ENCODE data around the gene TMPRSS4. TPM values are rescaled to one million over a fixed set of nuclear protein-coding genes. Genes with fewer than 3 reads are reported as not detected.
"Not testable (repeated sequence)": the region's sequence is repeated elsewhere in the genome, so short reads cannot be mapped to it uniquely, and the experiment has no call there.

TMPRSS4 gene
- total RNA-seq, 1 experiment from 2014 or later: not detected

DNA sequence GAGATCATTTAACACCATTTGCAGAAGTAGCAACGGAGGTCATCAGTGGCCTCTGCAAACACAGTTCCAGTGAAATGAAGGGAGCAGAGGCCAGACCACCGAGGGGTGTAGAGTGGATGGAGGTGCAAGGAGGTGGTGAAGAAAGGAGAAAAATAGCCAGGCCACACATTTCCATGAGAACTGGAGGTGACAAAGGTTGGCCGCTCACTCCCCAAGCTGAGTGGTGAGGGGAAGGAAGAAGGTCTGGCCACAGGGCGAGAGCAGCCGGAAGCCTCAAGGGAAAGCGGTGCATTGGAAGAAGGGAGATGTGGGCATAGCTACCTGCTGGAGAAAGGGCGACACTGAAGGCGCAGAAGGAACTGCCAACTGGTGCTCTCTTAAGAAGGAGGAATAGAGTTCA lies 20.1 kb upstream of the TMPRSS4 start:
- DNase-seq (ENCODE audit: low read depth): no peak

GRCh38 chr11:118057251-118058145 lies 19.4 kb upstream of the TMPRSS4 start:
- no peak for DNase-seq (ENCODE audit: low read depth)

DNA sequence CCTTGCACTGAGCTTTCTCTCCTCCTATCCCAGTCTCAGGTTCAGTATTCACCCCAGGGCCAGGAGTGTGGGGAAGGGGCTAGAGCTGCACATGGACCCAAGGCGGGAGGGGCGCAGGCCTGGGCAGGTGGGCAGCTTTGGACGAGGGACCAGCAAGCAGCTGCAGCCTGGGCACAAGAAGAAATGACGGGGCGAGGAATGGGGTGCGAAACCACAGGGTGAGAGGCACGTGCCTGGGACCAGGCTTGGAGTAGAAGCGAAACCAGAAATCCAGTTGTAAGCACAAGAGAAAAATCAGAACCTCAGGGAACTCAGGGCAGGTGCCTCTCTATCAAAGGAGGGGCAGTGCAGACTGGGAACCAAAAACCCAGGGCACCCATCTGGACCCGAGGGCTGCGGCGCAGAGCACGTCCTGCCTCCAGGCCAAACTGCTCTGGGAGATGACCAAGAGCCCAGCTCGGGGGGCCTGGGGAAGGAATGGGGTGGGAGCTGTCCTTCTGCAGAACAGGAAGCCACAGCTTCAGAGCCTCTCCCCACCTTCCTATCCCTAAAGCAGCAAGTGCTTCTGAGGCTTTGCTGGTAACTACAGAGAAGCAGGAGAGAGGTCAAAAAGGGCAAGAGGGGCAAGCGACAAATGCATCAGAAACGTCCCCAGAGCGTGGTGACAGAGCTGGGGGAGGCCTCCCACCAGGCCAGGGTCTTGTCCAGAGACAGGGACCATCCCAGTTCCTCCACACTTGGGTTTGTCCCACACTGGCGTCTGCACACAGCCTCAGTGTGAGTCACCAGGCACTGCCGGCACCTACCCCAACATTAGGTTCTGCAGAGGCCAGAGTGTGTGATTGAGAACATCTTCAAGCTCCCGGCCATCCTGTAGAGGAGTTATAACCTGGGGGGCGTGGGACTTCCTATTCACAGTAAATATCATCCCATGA lies 18.3 kb upstream of the TMPRSS4 start:
- DNase-seq (ENCODE audit: low read depth): no peak

DNA sequence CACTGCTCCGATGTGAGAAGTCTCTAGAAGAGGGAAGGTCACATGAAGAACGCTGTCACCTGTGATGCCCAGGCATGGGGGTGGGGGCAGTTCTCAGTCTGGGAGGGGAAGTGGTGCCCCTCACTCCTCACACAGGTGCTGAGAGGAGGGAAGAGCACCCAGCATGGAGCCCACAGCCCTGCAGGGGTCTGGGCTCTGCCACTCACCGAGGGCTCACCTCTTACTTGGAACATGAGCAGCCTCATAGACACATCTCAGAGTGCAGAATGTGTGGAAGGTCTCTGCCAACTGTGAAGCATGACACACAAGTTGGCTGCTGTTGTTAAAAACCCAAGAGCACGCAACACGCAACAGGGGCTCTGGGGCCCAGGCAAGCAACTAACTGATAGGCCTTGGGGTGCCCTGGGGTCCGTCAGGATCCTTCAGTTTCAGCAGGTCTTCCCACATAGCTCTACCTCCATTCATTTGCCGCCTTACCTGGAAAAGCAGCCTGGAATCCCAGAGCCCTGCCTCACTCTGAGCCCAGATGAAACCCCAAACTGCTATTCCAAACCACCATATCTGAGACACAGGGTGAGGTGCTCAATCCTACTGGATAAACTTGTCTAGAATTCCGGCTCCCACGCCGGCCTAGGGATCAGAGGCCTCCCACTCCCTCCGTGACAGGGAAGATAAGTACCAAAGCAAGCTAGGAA lies 17.5 kb upstream of the TMPRSS4 start:
- no peak for DNase-seq (ENCODE audit: low read depth)

DNA sequence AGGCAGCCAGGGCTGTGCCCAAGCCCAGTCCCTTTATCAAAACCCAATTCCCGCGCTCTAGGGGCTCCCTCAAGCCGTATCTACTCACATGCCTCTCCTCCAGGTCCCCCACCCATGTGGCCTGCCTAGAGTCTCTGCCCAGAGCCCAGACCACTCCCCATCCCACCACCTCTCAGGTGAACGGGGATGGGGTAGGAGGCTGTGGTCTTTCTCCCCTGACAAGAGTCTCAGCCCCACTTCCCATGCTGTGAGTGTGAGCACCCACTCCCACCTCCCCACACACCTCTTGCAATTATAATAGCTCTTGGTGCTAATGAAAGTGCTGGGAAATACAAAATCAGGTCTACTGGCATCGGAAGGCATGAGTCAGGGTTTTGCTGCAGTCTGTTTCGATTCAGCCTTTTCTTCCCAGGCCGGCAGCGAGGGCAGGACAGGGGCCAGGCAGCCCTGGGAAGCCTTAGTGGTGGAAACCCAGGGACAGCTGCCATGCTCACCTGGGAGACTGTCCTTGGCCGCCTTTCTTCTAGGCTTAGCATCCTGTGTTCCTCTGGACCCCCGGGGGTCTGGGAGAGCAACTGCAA lies 16.7 kb upstream of the TMPRSS4 start:
- DNase-seq (ENCODE audit: low read depth): no peak

DNA sequence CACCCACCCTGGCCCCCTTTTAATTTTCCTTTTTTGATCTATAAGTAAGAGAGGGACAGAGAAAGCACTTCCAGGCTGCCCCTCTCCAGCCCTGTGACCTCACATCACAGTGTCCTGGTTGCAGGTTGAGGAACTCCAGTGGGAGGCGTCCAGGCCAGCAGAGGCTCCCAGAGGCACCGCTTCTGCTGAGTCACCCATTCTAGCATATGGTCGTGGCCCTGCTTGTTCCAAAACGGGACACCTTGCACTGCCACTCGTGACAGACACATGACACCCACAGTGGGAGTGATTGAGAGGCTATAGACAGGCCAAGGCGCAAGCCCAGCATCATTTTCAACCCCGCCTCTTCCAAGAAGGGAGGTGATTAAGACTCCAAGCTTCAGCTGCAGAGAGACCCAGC lies 16.0 kb upstream of the TMPRSS4 start:
- no peak for DNase-seq (ENCODE audit: low read depth)

GRCh38 chr11:118061586-118062125 lies 15.2 kb upstream of the TMPRSS4 start:
- no peak for DNase-seq (ENCODE audit: low read depth)

DNA sequence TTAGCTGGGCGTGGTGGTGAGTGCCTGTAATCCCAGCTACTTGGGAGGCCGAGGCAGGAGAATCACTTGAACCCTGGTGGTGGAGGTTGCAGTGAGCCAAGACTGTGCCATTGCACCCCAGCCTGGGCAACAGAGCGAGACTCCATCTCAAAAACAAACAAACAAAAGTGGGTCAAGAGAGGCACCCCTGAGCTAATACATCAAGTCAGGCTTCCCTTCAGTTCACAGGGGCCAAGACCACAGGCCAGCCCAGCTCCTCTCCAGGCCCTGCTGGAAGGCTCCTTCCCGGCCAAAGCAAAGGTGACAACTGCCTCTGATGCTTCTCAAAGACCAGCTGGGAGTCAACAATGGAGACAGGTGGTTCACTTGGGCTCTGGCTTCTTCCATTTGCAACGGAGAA lies 14.7 kb upstream of the TMPRSS4 start:
- DNase-seq (ENCODE audit: low read depth): not testable (repeated sequence)

DNA sequence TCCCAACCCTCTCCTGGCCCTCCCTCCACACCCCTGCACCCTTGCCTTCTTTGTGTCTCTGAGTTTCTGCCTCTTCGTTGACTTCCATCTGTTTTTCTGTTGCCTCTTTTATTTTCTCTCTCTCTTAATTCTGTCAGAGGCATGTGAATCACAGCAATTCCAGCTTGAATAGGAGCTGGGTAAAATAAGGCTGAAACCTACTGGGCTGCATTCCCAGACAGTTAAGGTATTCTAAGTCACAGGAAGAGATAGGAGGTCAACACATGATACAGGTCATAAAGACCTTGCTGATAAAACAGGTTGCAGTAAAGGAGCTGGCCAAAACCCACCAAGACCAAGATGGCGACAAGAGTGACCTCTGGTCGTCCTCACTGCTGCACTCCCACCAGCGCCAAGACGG lies 14.2 kb upstream of the TMPRSS4 start:
- DNase-seq (ENCODE audit: low read depth): not testable (repeated sequence)

DNA sequence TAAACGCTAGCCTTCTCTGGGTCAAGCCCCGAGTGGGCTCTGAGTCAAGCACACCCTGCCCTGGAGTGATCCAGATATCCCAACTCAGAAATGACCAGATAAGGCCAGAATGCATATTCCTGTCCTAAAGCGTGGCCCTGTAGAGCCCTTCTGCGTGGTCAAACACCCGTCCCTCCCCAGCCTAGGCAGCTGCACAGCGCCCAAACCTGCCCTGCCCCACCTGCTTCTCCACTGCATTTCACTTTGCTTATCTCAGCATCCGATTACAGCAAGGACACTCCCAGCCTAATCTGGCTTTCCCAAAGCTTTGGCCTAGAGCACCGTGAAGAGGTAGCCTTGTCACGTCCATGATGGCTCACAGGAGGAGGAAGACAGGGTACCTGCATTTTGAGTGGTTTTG lies 11.9 kb upstream of the TMPRSS4 start:
- DNase-seq (ENCODE audit: low read depth): no peak

GRCh38 chr11:118065384-118065783 lies 11.5 kb upstream of the TMPRSS4 start:
- DNase-seq (ENCODE audit: low read depth): no peak

DNA sequence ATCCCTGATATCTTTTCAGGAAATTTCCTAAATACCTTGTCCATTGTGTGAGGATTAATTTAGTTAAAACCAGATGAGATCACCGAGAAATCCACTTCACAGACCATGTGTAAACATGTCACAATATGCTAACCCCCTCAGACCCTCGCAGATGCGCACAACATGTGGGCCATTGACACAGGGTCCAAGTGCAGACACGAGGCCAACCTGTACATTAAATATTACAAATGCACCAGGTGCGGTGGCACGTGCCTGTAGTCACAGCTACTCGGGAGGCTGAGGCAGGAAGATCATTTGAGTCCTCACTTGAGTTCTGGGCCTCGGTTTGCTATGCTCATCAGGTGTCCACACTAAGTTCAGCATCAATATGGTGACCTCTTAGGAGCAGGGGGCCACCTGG lies 9.9 kb upstream of the TMPRSS4 start:
- no peak for DNase-seq (ENCODE audit: low read depth)

DNA sequence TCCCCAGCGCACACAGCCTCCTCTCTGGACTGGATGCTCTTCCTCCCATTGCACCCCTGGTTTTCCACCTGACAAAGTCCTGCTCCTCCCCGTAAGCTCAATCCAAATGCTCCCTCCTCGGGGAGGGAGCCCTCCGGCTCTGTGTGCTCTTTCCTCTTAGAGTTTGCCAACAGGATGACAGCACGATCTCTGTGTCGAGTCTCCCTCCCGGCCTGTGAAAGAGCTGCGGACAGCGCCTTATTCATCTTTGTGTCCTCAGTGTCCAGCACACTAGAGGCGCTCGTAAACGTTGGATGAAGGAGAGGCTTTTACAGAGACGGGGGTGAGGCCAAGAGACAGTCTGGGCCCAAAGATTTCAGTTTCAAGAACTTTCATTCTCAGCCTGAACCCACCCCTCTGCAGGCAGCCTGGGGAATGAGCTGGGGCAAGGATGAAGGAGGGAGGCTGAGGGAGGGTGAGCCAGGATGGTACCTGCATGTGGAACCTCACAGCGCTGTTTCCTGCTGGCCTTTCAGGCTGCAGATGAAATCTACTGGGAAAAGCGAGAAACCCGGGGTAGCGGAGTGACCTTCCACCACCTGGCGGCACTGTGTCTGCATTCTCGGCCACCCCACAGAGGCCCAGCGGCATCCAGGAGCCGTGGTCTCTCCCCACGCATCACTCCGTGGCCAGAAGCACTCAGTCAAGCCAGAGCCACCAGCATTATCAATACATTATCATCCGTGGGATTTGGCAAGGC lies 8.5 kb upstream of the TMPRSS4 start:
- no peak for DNase-seq (ENCODE audit: low read depth)

DNA sequence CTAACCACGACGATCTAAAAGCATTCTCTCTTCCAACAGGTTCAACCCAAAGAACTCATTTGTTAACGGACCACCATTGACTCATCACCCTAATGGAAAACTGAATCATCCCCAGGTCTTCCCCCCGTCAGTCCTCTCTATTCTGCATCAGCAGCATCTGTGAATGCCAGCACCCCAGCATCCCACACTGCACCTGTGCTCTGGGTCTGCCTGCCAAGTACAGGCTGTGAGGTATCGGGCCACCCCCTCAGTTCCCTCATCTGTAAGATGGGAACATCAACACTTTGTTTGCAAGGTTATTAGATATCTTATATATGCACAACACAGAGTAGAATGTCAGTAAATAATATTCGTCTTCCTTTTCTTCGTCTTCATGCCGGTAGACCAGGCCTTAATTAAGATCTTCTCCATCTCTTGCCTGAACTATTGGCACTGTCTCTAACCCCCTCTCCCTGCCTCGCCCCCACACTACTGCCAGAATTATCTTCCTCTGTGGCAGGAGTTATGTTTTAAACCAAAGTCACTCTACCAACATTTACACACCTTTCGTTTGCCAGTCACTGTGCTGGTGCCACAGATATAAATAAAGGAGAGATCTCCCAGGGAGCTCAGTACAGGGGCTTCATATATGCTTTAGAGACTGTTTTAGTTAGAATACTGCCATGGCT lies 7.8 kb upstream of the TMPRSS4 start:
- DNase-seq (ENCODE audit: low read depth): no peak

GRCh38 chr11:118071416-118072030 lies 5.4 kb upstream of the TMPRSS4 start:
- DNase-seq (ENCODE audit: low read depth): no peak

DNA sequence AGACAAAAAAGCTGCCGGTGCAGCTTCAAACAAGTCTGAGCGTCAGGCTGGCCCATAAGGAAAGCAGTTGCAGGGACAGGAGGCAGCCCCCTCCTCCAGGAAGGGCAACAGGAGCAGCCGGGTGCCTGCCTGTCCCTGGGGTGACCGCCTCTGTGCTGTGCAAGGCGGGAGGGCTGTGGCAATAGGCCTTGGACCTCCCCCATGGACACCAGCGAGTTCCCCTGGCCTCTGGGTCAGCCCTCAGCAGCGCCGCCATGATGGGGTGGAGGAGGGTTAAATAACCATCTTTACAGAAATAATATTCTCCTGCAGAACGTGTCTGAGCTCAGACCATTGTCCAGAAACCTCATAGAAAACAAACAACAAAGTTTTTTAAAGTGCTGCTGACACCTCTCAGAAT lies 3.3 kb upstream of the TMPRSS4 start:
- no peak for DNase-seq (ENCODE audit: low read depth)

DNA sequence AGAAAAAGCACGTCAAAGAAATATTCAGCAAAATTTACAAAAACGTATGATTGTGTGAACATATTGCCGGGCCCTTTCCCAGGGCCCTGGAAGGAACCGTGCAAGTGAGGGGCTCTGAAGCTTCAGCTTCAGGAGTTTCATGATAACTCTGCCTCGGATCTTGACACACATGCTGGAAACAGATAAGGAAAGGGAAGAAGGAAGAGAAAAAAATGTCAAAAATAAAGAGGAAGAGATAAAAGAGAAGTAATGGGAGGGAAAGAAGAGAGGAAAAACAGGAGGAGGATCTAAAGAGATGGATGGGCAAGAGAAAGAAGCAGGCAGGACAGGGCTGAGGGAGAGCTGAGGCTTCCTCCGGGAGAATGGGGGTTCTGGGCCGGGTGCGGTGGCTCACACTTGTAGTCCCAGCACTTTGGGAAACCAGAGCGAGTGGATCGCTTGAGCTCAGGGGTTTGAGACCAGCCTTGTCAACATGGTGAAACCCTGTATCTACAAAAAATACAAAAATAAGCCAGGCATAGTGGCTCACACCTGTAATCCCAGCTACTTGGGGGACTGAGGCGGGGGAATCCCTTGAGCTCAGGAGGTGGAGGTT lies 2.7 kb upstream of the TMPRSS4 start:
- DNase-seq (ENCODE audit: low read depth): no peak

DNA sequence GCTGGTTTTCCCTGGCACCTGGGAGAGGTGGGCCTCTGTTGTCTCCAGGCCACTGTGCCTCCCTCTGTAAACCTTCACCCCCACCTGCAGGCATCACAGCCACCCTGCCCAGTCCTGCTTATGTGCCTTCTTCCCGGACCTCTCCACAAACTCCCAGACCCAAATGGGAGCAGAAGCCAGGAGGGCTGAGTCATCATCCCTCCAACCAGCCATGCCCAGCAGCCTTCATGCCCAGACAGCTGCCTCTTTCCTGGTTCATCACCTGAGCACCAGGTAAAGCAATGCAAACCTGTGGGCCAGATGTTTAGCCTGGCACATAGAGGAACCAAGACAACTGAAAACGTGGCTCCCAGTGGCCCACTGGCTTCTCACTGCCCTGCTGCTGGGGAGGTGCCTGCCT lies 2.1 kb upstream of the TMPRSS4 start:
- no peak for DNase-seq (ENCODE audit: low read depth)

DNA sequence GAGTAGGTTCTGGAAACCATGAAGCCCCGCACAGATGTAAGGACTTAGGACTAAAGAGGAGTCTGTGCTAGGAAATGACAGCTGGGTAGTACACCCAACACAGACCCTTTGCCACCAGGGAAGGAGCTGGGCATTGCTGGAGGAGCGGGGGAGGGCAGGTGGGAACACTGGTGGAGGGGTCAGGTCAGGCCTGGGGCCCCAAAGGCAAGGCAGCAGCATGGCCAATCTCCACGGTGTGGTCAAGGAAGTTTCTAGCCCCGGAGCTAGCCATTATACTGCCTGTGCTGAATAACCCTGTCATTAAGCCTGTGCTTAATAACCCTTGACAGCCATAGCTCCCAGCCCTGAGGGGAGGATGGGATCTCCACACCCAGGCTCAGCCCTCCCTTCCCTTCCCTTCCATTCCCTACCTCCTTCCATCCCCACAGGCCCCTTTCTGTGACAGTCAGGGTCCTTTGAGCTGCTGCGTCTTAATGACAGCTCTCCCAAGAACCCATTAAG lies 2.1 kb downstream of the TMPRSS4 start:
- no peak for DNase-seq (ENCODE audit: low read depth)
